GM12878 (cell line): ENCODE measurements around the gene MYLK4. TPM values are rescaled to one million over a fixed set of nuclear protein-coding genes. Genes with fewer than 3 reads are reported as not detected.

Experiments
- ATAC-seq: fragments of 200-7000 bp; cut with Tn5 transposase; 3 replicates; pipeline ENCODE4 v1.9.1; 2020; ENCODE audit warnings: mild to moderate bottlenecking, moderate library complexity
- BruUV-seq: library from RNA; stranded (reverse); fragments of 400-500 nt; replicated peaks from 2 replicates; lab custom pipeline; 2021; lab: Mats Ljungman, UMichigan
- CTCF ChIA-PET: fragments of 300-600 bp; sonication (Branson Sonifier 250); formaldehyde crosslinking; extraction: SDS; loops from one replicate; lab custom pipeline; 2021; ENCODE audit warnings: inconsistent platforms; lab: Yijun Ruan, JAX
- POLR2A ChIA-PET: fragments of 350-600 bp; formaldehyde crosslinking; extraction: SDS; loops from one replicate; lab custom pipeline; 2021; ENCODE audit warnings: inconsistent platforms; lab: Charles Lee
- RAD21 ChIA-PET: fragments of 300-600 bp; sonication (Branson Sonifier 250); formaldehyde crosslinking; loops from one replicate; lab custom pipeline; 2023; ENCODE audit warnings: antibody characterized with exemption; ENCODE audit not compliant: unreplicated experiment; lab: Charles Lee
- SMC1A ChIA-PET: fragments of 300-600 bp; sonication (Branson Sonifier 250); formaldehyde crosslinking; loops from one replicate; lab custom pipeline; 2023; ENCODE audit not compliant: unreplicated experiment, uncharacterized antibody; lab: Charles Lee
- DNase-seq: peaks from one replicate; pipeline ENCODE4 v3.0.0-alpha.2; 2011; ENCODE audit warnings: low read depth, low spot score
- FAIRE-seq: peaks from 3 replicates; lab custom pipeline; 2011; peaks lifted over from hg19 to GRCh38; lab: Jason Lieb, UNC
- H2AFZ ChIP-seq: 2 replicates; pipeline ENCODE4 v1.6.0; 2011; ENCODE audit warnings: low read depth, low read length, control low read depth; ENCODE audit not compliant: control insufficient read depth
- H3K27ac ChIP-seq: 2 replicates; pipeline ENCODE4 v1.5.1; 2011; ENCODE audit warnings: control low read depth; ENCODE audit not compliant: control insufficient read depth, insufficient read depth
- H3K27me3 ChIP-seq, 2 experiments: replicated peaks in 1 of 2; 2 replicates each; pipeline versions ENCODE4 v1.6.0 to v1.6.1; 2011; ENCODE audit warnings: low read length in 1 of 2; ENCODE audit not compliant: control insufficient read depth in 2 of 2, insufficient read depth in 2 of 2
- H3K36me3 ChIP-seq, 2 experiments: 2 replicates each; pipeline ENCODE4 v1.5.1; 2011; ENCODE audit warnings: low read length in 1 of 2; ENCODE audit not compliant: control insufficient read depth in 2 of 2, insufficient read depth in 2 of 2
- H3K4me1 ChIP-seq: 2 replicates; pipeline ENCODE4 v1.6.1; 2011; ENCODE audit warnings: mild to moderate bottlenecking, low read length, moderate library complexity, mixed read lengths; ENCODE audit not compliant: control insufficient read depth, insufficient read depth
- H3K4me2 ChIP-seq: 2 replicates; pipeline ENCODE4 v1.6.0; 2011; ENCODE audit warnings: control low read depth; ENCODE audit not compliant: control insufficient read depth, insufficient read depth
- H3K4me3 ChIP-seq: fragments of 200-600 bp; sonication (generic); 2 replicates; pipeline ENCODE4 v1.5.1; 2016
- H3K79me2 ChIP-seq: 2 replicates; pipeline ENCODE4 v1.6.0; 2011; ENCODE audit warnings: low read length; ENCODE audit not compliant: control insufficient read depth, insufficient read depth
- H3K9ac ChIP-seq: 2 replicates; pipeline ENCODE4 v1.8.0; 2011; ENCODE audit warnings: low read length, control low read depth, mixed read lengths; ENCODE audit not compliant: control insufficient read depth, insufficient read depth
- H3K9me3 ChIP-seq: replicated peaks from 3 replicates; pipeline ENCODE4 v1.5.1; 2011; ENCODE audit warnings: mild to moderate bottlenecking, low read length; ENCODE audit not compliant: control insufficient read depth, insufficient read depth
- H4K20me1 ChIP-seq: 2 replicates; pipeline ENCODE4 v1.6.0; 2011; ENCODE audit not compliant: control insufficient read depth, insufficient read depth
- RB1 ChIP-seq: fragments of 450-650 bp; formaldehyde crosslinking; IDR thresholded peaks from 2 replicates; pipeline ENCODE4 v1.6.1; 2017; ENCODE audit warnings: mild to moderate bottlenecking, borderline replicate concordance
- ZBTB11 ChIP-seq: fragments of 450-650 bp; formaldehyde crosslinking; IDR thresholded peaks from 2 replicates; pipeline ENCODE4 v1.5.0; 2022; ENCODE audit warnings: mild to moderate bottlenecking, missing genetic modification characterization
- ZBTB40 ChIP-seq: fragments of 450-650 bp; IDR thresholded peaks from 2 replicates; pipeline ENCODE4 v1.6.1; 2016; ENCODE audit warnings: mild to moderate bottlenecking, moderate library complexity, borderline replicate concordance
- ZNF24 ChIP-seq: fragments of 450-650 bp; IDR thresholded peaks from 2 replicates; pipeline ENCODE4 v1.6.1; 2017; ENCODE audit warnings: antibody characterized with exemption, mild to moderate bottlenecking
- WGBS: methylation state at CpG from one replicate; pipeline ENCODE4 v1.1.6; 2016; ENCODE audit warnings: low lambda C conversion rate; ENCODE audit not compliant: insufficient replicate concordance, insufficient coverage; ENCODE audit errors: missing lambda C conversion rate; 5-methylcytosine and 5-hydroxymethylcytosine counted together
- in situ Hi-C: fragments of 300-500 bp; cut with MboI; formaldehyde crosslinking; loops from 9 replicates; pipeline ENCODE4 v1.14.3; 2018; ENCODE audit warnings: mixed read lengths
- intact Hi-C: fragments of 100-400 bp; cut with micrococcal nuclease; formaldehyde crosslinking; loops from one replicate; pipeline ENCODE4 v1.14.2; 2022; ENCODE audit not compliant: unreplicated experiment
- polyA plus RNA-seq, 11 experiments: library from polyadenylated mRNA; depleted of rRNA in 4 of 11; unstranded in 6 of 11; stranded (reverse) in 5 of 11; fragments of >200 nt; fragmentation: Nextera tagmentation in 4 of 11; fragmentation: Illumina TruSeq in 1 of 11; extraction: Ambion mirVana in 4 of 11; extraction: Trizol in 1 of 11; gene quantifications; 1 replicate in 1 of 11; 2 replicates in 10 of 11; pipeline versions ENCODE4 v1.2.1 to v1.2.3, GENCODE V29; 2011 to 2016; ENCODE audit warnings: inconsistent platforms in 2 of 11, missing spikeins in 2 of 11, low read depth in 1 of 11
- total RNA-seq, 4 experiments: library from RNA; depleted of rRNA in 3 of 4; stranded (reverse); fragments of >200 nt in 3 of 4; fragmentation: Illumina TruSeq in 1 of 4; extraction: Trizol in 1 of 4; gene quantifications; 2 replicates each; pipeline versions ENCODE4 v1.2.1 to v1.2.3, GENCODE V29; 2013 to 2021

The MYLK4 gene
- total and polyA plus RNA-seq, 10 of the 15 experiments (the other 5 are each of a cell fraction or from before 2014, with no cell fraction given), result under 0.01 to 0.09 (median 0.05) TPM; not detected in 1

DNA sequence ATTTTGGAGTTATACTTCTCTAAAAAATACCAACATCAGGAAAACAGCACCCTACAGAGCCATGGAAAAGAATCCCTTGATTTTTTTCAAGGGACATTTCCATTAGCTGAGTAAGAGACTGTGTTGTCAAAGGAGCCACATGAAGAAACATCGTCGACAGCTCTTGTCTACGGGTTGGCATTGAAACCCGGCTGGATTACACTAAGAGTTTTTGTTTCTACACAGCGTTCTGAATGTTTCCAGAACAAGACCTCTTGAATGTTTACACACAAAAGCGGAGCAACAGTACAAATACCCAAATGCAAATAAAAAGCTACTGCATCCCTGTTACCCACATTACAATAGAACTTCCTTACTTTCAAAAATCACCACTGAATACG lies 2.4 kb upstream of the MYLK4 start:
- SMC1A ChIA-PET, result no interaction called here
- 57% methylated on average over 7 of the region's 7 CpGs for WGBS
- FAIRE-seq (no peak), DNase-seq (no peak), ATAC-seq (no peak)
- no TSS peak for BruUV-seq
- peaks cover 4 to 7% of the 10 kb centered on the region in 2 experiments; a peak in 2 of 4 replicates for H3K27me3 ChIP-seq
- in situ Hi-C loops, result loop anchor here (10.0 kb wide), 1 partner anchor 1158 kb away; no protein-coding TSS in a partner anchor
- no peaks in the 10 kb centered on the region for H4K20me1 ChIP-seq
- CTCF ChIA-PET, result interaction anchor here (0.7 to 6.2 kb wide), 4 partner anchors 8 to 19 kb away, joined by 3 to 85 read pairs (median 6); no protein-coding TSS in a partner anchor
- POLR2A ChIA-PET, result no interaction called here
- RAD21 ChIA-PET, result no interaction called here
- H3K79me2 ChIP-seq, result no peaks in the 10 kb centered on the region
- no peak overlapping the region for H3K4me3 ChIP-seq
- no peaks in the 10 kb centered on the region for H3K4me1 ChIP-seq
- intact Hi-C loops, result no loop called here
- H3K27ac ChIP-seq, result no peak overlapping the region
- no peak overlapping the region for H3K9ac ChIP-seq
- TF ChIP-seq ZBTB11 (CRISPR knock-in tag) (no peak), RB1 (no peak), ZNF24 (no peak), ZBTB40 (no peak)
- H2AFZ ChIP-seq, result no peak overlapping the region
- H3K9me3 ChIP-seq, result no peaks in the 10 kb centered on the region
- H3K4me2 ChIP-seq, result no peak overlapping the region
- no peaks in the 10 kb centered on the region for H3K36me3 ChIP-seq
